Chondrocyte (in vitro differentiated cells): ENCODE results near the gene TENM3. TPM values are rescaled to one million over a fixed set of nuclear protein-coding genes. Genes with fewer than 3 reads are reported as not detected.

ENCODE experiments used
- DNase-seq: peaks from one replicate; pipeline ENCODE4 v3.0.0; 2021; ENCODE audit warnings: mixed read lengths, low spot score
- H3K27ac Mint-ChIP-seq: one replicate; pipeline ENCODE4 v1.8.0; 2021; ENCODE audit warnings: mild to moderate bottlenecking, moderate library complexity, mixed read lengths; ENCODE audit not compliant: unreplicated experiment
- H3K27me3 Mint-ChIP-seq: 2 replicates; pipeline ENCODE4 v1.8.0; 2021; ENCODE audit warnings: low read depth, mixed read lengths
- H3K36me3 Mint-ChIP-seq: 2 replicates; pipeline ENCODE4 v1.8.0; 2021; ENCODE audit warnings: low read depth, mixed read lengths
- H3K4me1 Mint-ChIP-seq: 2 replicates; pipeline ENCODE4 v1.8.0; 2021; ENCODE audit warnings: low read depth, mild to moderate bottlenecking, mixed read lengths
- H3K4me3 Mint-ChIP-seq: one replicate; pipeline ENCODE4 v1.8.0; 2021; ENCODE audit warnings: mild to moderate bottlenecking, moderate library complexity, mixed read lengths; ENCODE audit not compliant: unreplicated experiment
- H3K9me3 Mint-ChIP-seq: 2 replicates; pipeline ENCODE4 v1.8.0; 2021; ENCODE audit warnings: low read depth, mixed read lengths
- CTCF ChIP-seq: fragments of 200-600 bp; sonication (generic); IDR thresholded peaks from 2 replicates; pipeline ENCODE4 v1.5.0; 2021; ENCODE audit warnings: antibody characterized with exemption, mild to moderate bottlenecking, moderate library complexity
- total RNA-seq: library from RNA; stranded (reverse); gene quantifications from 3 replicates; pipeline ENCODE4 v1.2.1, GENCODE V29; 2021

TENM3 gene
- total RNA-seq, 1 donor from 2014 or later, result 87.6 TPM

- Mint-ChIP-seq H3K27me3 (no peaks in the 10 kb centered on the region), H3K27ac (no peak overlapping the region), H3K36me3 (peaks cover 11% of the 10 kb centered on the region), H3K4me3 (no peak overlapping the region), H3K9me3 (peaks cover 9% of the 10 kb centered on the region), H3K4me1 (peaks cover 37% of the 10 kb centered on the region)
- DNase-seq, result no peak
- TF ChIP-seq CTCF, result no peak
Measured at GRCh38 chr4:182748283-182748682, 505.1 kb downstream of the TENM3 start.

GRCh38 chr4:182748949-182749348 is 505.7 kb downstream of the TENM3 start:
- Mint-ChIP-seq H3K36me3 (peaks cover 11% of the 10 kb centered on the region), H3K4me1 (peaks cover 37% of the 10 kb centered on the region), H3K4me3 (no peak overlapping the region), H3K27me3 (no peaks in the 10 kb centered on the region), H3K27ac (no peak overlapping the region), H3K9me3 (peaks cover 9% of the 10 kb centered on the region)
- DNase-seq, result no peak
- no peak for TF ChIP-seq CTCF

GRCh38 chr4:182749667-182750167 is 506.5 kb downstream of the TENM3 start:
- Mint-ChIP-seq H3K9me3 (peaks cover 9% of the 10 kb centered on the region), H3K27ac (peak overlapping the region; percentile 1), H3K4me1 (peaks cover 35% of the 10 kb centered on the region), H3K36me3 (peaks cover 15% of the 10 kb centered on the region), H3K4me3 (no peak overlapping the region), H3K27me3 (no peaks in the 10 kb centered on the region)
- no peak for DNase-seq
- TF ChIP-seq CTCF, result no peak

- no peak for TF ChIP-seq CTCF
- DNase-seq, result no peak
- H3K4me1 Mint-ChIP-seq, result peaks cover 31% of the 10 kb centered on the region
- no peak overlapping the region for H3K4me3 Mint-ChIP-seq
- peak overlapping the region; percentile 76 for H3K27ac Mint-ChIP-seq
- H3K36me3 Mint-ChIP-seq, result peaks cover 10% of the 10 kb centered on the region
- H3K27me3 Mint-ChIP-seq, result no peaks in the 10 kb centered on the region
- no peaks in the 10 kb centered on the region for H3K9me3 Mint-ChIP-seq
Measured at GRCh38 chr4:182752158-182752910, 509.1 kb downstream of the TENM3 start.

GRCh38 chr4:182754895-182755294 is 511.7 kb downstream of the TENM3 start:
- Mint-ChIP-seq H3K27me3 (no peaks in the 10 kb centered on the region), H3K27ac (no peak overlapping the region), H3K4me3 (no peak overlapping the region), H3K9me3 (no peaks in the 10 kb centered on the region), H3K36me3 (peaks cover 10% of the 10 kb centered on the region), H3K4me1 (peaks cover 25% of the 10 kb centered on the region)
- DNase-seq, result no peak
- no peak for TF ChIP-seq CTCF
